IPS-11a (cell line): ENCODE data around the gene FAM83D.
"Not testable (repeated sequence)": the region's sequence is repeated elsewhere in the genome, so short reads cannot be mapped to it uniquely, and the experiment has no call there.

Source experiments
- H3K4me3 ChIP-seq: one replicate; pipeline ENCODE4 v1.5.1; 2013; ENCODE audit warnings: low read depth, low read length, control low read depth

The FAM83D gene

GRCh38 chr20:38962044-38962927 is 36.1 kb downstream of the FAM83D start, which contains the start of gene DHX35:
Gene DHX35, plus strand, starts transcription at chr20:38962344. Its CDS starts 24 bp downstream, at chr20:38962368.
- H3K4me3 ChIP-seq: peak within 1 kb of the TSS; percentile 98

- H3K4me3 ChIP-seq: peak overlapping the region; percentile 98
Measured at GRCh38 chr20:38962928-38963401, 36.7 kb downstream of the FAM83D start.

- H3K4me3 ChIP-seq: no peak overlapping the region
Measured at GRCh38 chr20:38963745-38964144, 37.5 kb downstream of the FAM83D start.

- no peak overlapping the region for H3K4me3 ChIP-seq
Measured at GRCh38 chr20:38965264-38965663, 39.0 kb downstream of the FAM83D start.

- no peak overlapping the region for H3K4me3 ChIP-seq
Measured at GRCh38 chr20:38968090-38968489, 41.9 kb downstream of the FAM83D start.

- no peak overlapping the region for H3K4me3 ChIP-seq
Measured at GRCh38 chr20:38969708-38970107, 43.5 kb downstream of the FAM83D start.

- no peak overlapping the region for H3K4me3 ChIP-seq
Measured at GRCh38 chr20:38970302-38970701, 44.1 kb downstream of the FAM83D start.

GRCh38 chr20:38973107-38973506 is 46.9 kb downstream of the FAM83D start:
- no peak overlapping the region for H3K4me3 ChIP-seq

GRCh38 chr20:38973645-38974044 is 47.4 kb downstream of the FAM83D start:
- H3K4me3 ChIP-seq: no peak overlapping the region

- no peak overlapping the region for H3K4me3 ChIP-seq
Measured at GRCh38 chr20:38975539-38976120, 49.4 kb downstream of the FAM83D start.

GRCh38 chr20:38979434-38979833 is 53.2 kb downstream of the FAM83D start:
- no peak overlapping the region for H3K4me3 ChIP-seq

GRCh38 chr20:38979842-38980241 is 53.6 kb downstream of the FAM83D start:
- H3K4me3 ChIP-seq: no peak overlapping the region

- no peak overlapping the region for H3K4me3 ChIP-seq
Measured at GRCh38 chr20:38982291-38982690, 56.1 kb downstream of the FAM83D start.

- no peak overlapping the region for H3K4me3 ChIP-seq
Measured at GRCh38 chr20:38985060-38985459, 58.8 kb downstream of the FAM83D start.

GRCh38 chr20:38985603-38986170 is 59.5 kb downstream of the FAM83D start:
- H3K4me3 ChIP-seq: no peak overlapping the region

GRCh38 chr20:38986663-38987062 is 60.4 kb downstream of the FAM83D start:
- H3K4me3 ChIP-seq: no peak overlapping the region

- no peak overlapping the region for H3K4me3 ChIP-seq
Measured at GRCh38 chr20:38987777-38988176, 61.6 kb downstream of the FAM83D start.

GRCh38 chr20:38990728-38991127 is 64.5 kb downstream of the FAM83D start:
- no peak overlapping the region for H3K4me3 ChIP-seq

- H3K4me3 ChIP-seq: no peak overlapping the region
Measured at GRCh38 chr20:38991814-38992704, 65.8 kb downstream of the FAM83D start.

- no peak overlapping the region for H3K4me3 ChIP-seq
Measured at GRCh38 chr20:38995536-38996044, 69.4 kb downstream of the FAM83D start.

- not testable (repeated sequence) for H3K4me3 ChIP-seq
Measured at GRCh38 chr20:38996866-38997265, 70.6 kb downstream of the FAM83D start.
